Thoracic aorta (tissue), 2 donors: Measurements from ENCODE around the gene PHACTR1. TPM values are rescaled to one million over a fixed set of nuclear protein-coding genes. Genes with fewer than 3 reads are reported as not detected.

Experiments used
- ATAC-seq: fragments of 150-250 bp; one replicate; pipeline ENCODE4 v1.8.0; 2017; ENCODE audit warnings: low read depth; ENCODE audit not compliant: insufficient number of reproducible peaks, low FRiP score
- DNase-seq: peaks from one replicate; pipeline ENCODE4 v3.0.0-alpha.2; 2020; ENCODE audit warnings: low spot score
- H3K27ac ChIP-seq, 2 donors: fragments of 200-600 bp; sonication (generic); 1 replicate in 1 of 2; 2 replicates in 1 of 2; pipeline ENCODE4 v1.5.1; 2016; ENCODE audit warnings: mild to moderate bottlenecking in 2 of 2, moderate library complexity in 2 of 2
- H3K27me3 ChIP-seq: fragments of 200-600 bp; sonication (generic); replicated peaks from 2 replicates; pipeline ENCODE4 v1.6.0; 2016; ENCODE audit warnings: mild to moderate bottlenecking; ENCODE audit not compliant: insufficient read depth
- H3K36me3 ChIP-seq: fragments of 200-600 bp; sonication (generic); one replicate; pipeline ENCODE4 v1.5.1; 2016
- H3K4me1 ChIP-seq, 2 donors: fragments of 200-600 bp; sonication (generic); 1 replicate in 1 of 2; 2 replicates in 1 of 2; pipeline versions ENCODE4 v1.5.1 to v1.6.0; 2016; ENCODE audit warnings: low read depth in 2 of 2, mild to moderate bottlenecking in 1 of 2; ENCODE audit not compliant: control insufficient read depth in 1 of 2
- H3K4me3 ChIP-seq: fragments of 200-600 bp; sonication (generic); 2 replicates; pipeline ENCODE4 v1.5.1; 2016; ENCODE audit warnings: mild to moderate bottlenecking
- H3K9me3 ChIP-seq: fragments of 200-600 bp; sonication (generic); 2 replicates; pipeline ENCODE4 v1.5.1; 2016
- total RNA-seq, 2 donors: library from RNA; depleted of rRNA; stranded (reverse); fragments of >200 nt; gene quantifications; one replicate each; pipeline versions ENCODE4 v1.1.0 to v1.2.3, GENCODE V29; 2016
- TF ChIP-seq, protein P1 (sequence below): fragments of 200-600 bp; sonication (generic); IDR thresholded peaks from one replicate; pipeline ENCODE4 v1.5.1; 2019; ENCODE audit warnings: antibody characterized with exemption

Gene PHACTR1
- total RNA-seq, 2 donors from 2014 or later = 42.9 to 69.1 TPM

DNA sequence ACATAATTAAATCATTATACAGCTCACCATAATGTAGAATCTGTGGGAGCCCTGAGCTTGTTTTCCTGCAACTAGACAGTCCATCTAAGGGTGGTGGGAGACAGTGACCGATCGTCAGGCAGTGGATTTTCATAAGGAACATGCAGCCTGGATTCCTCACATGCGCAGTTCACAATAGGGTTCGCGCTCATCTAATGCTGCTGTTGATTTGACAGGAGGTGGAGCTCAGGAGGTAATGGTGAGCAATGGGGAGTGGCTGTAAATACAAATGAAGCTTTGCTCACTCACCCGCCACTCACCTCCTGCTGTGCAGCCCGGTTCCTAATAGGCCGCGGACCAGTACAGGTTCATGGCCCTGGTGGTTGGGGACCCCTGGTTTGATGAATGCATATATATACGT, 470.3 kb downstream of the PHACTR1 start:
- Histone ChIP-seq H3K4me1 (peaks cover 3 to 10% of the 10 kb centered on the region in 2 donors), H3K4me3 (no peak overlapping the region), H3K9me3 (no peaks in the 10 kb centered on the region), H3K27me3 (no peaks in the 10 kb centered on the region), H3K27ac (no peak overlapping the region), H3K36me3 (peaks cover 12% of the 10 kb centered on the region)
- no peak for DNase-seq
- no peak for ATAC-seq
- TF ChIP-seq, protein P1, sequence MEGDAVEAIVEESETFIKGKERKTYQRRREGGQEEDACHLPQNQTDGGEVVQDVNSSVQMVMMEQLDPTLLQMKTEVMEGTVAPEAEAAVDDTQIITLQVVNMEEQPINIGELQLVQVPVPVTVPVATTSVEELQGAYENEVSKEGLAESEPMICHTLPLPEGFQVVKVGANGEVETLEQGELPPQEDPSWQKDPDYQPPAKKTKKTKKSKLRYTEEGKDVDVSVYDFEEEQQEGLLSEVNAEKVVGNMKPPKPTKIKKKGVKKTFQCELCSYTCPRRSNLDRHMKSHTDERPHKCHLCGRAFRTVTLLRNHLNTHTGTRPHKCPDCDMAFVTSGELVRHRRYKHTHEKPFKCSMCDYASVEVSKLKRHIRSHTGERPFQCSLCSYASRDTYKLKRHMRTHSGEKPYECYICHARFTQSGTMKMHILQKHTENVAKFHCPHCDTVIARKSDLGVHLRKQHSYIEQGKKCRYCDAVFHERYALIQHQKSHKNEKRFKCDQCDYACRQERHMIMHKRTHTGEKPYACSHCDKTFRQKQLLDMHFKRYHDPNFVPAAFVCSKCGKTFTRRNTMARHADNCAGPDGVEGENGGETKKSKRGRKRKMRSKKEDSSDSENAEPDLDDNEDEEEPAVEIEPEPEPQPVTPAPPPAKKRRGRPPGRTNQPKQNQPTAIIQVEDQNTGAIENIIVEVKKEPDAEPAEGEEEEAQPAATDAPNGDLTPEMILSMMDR = no peak

DNA sequence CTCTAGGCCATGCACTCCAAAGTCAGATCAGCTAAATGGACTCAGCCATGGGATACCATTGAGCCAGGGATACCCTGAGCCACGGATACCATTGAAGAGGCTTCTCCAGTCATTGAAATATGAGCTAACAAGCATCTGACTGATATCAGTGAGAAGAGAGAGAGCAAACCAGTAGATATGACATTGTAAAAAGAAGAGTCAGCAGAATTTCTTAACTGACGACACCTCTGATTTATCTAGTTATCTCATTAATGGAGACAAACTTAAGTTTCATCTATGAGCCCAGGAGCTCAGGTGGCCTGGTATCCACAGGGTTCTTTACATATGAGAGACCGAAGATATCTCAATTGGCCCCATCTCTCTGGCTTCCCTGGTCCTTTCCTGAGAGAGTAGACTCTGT, 471.1 kb downstream of the PHACTR1 start:
- TF ChIP-seq, protein P1 = no peak
- Histone ChIP-seq H3K4me1 (peaks cover 3 to 18% of the 10 kb centered on the region in 2 donors), H3K27ac (no peak overlapping the region), H3K27me3 (no peaks in the 10 kb centered on the region), H3K4me3 (no peak overlapping the region), H3K9me3 (no peaks in the 10 kb centered on the region), H3K36me3 (peaks cover 12% of the 10 kb centered on the region)
- no peak for DNase-seq
- ATAC-seq = no peak

DNA sequence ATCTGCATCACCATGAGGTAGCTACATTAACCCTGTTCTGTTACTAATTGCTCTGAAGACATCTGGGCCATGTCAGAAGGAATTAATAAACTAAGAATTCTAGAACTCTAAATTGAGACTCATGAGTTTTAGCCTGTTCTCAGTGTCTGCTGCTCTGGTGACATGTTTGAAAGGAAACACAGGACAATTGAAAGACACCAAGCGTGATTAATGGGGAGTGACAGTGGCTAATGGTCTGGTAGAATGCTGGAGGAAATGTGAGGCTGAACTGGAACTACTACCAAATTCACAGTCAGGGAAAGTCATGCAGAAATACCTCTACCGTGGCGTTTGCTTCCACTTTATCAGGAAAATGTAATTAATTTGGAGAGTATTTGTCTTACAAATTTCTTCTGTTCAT, 471.7 kb downstream of the PHACTR1 start:
- Histone ChIP-seq H3K27ac (no peak overlapping the region), H3K4me1 (peaks cover 3 to 18% of the 10 kb centered on the region in 2 donors), H3K27me3 (no peaks in the 10 kb centered on the region), H3K4me3 (no peak overlapping the region), H3K9me3 (no peaks in the 10 kb centered on the region), H3K36me3 (peaks cover 12% of the 10 kb centered on the region)
- ATAC-seq (no peak), DNase-seq (no peak)
- TF ChIP-seq, protein P1 = no peak

DNA sequence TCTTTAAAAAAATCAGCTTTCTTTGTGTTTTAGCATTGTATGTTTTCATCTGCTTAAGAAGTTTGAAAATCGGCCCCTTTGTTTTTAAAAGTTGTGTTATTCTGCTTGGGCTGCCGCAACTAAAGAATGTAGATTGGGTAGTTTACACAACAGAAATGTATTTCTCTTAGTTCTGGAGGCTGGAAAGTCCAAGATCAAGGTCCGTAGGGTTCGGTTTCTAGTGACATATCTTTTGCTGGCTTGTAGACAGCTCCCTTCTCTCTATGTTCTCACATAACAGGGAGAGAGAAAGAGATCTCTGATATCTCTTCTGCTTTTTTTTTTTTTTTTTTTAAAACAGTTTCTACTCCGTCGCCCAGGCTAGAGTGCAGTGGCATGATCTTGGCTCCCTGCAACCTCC, 473.1 kb downstream of the PHACTR1 start:
- TF ChIP-seq, protein P1 = no peak
- ATAC-seq (no peak), DNase-seq (no peak)
- H3K9me3 ChIP-seq = no peaks in the 10 kb centered on the region
- no peak overlapping the region for H3K27ac ChIP-seq
- peaks cover 3 to 19% of the 10 kb centered on the region in 2 donors for H3K4me1 ChIP-seq
- H3K27me3 ChIP-seq = no peaks in the 10 kb centered on the region
- peaks cover 7% of the 10 kb centered on the region for H3K36me3 ChIP-seq
- no peak overlapping the region for H3K4me3 ChIP-seq

DNA sequence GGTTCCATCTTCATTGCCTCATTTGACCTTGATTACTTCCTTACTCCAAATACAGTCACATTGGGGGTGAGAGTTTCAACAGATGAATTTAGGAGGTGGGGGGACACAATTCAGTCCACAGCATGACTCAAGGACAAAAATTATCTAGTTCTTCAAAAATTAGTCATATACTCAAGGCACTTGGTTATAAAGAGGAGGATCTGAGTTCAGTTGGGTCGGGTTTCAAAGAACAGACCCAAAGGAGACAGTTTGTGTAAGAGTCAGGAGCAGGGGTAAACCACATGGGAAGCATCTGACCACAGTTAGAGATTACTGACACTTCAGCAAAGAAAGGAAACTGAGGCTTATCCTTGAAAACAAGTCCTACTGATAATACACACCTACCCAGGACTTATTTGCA, 473.8 kb downstream of the PHACTR1 start:
- DNase-seq (no peak), ATAC-seq (no peak)
- H3K9me3 ChIP-seq = no peaks in the 10 kb centered on the region
- H3K36me3 ChIP-seq = peaks cover 3% of the 10 kb centered on the region
- H3K27me3 ChIP-seq = no peaks in the 10 kb centered on the region
- no peak overlapping the region for H3K4me3 ChIP-seq
- TF ChIP-seq, protein P1 = no peak
- H3K4me1 ChIP-seq = peaks cover 3 to 25% of the 10 kb centered on the region in 2 donors
- H3K27ac ChIP-seq = no peak overlapping the region
